Esophagus squamous epithelium (tissue), 5 donors: ENCODE results near the gene CAVIN1. TPM values are rescaled to one million over a fixed set of nuclear protein-coding genes. Genes with fewer than 3 reads are reported as not detected.

Source experiments
- DNase-seq: peaks from one replicate; lab custom pipeline; 2025; lab: John Stamatoyannopoulos, UW
- H3K27ac ChIP-seq, 4 donors: fragments of 200-600 bp; sonication (generic); one replicate each; pipeline ENCODE4 v1.5.1; 2016 to 2019; ENCODE audit warnings: mild to moderate bottlenecking in 1 of 4
- H3K27me3 ChIP-seq, 4 donors: fragments of 200-600 bp; sonication (generic); 1 replicate in 3 of 4; 2 replicates in 1 of 4; pipeline versions ENCODE4 v1.5.1 to v1.6.0; 2017 to 2021; ENCODE audit warnings: antibody characterized with exemption in 1 of 4
- H3K36me3 ChIP-seq, 3 donors: fragments of 200-600 bp; sonication (generic); one replicate each; pipeline ENCODE4 v1.5.1; 2016 to 2019
- H3K4me1 ChIP-seq, 3 donors: fragments of 200-600 bp; sonication (generic); one replicate each; pipeline ENCODE4 v1.5.1; 2017 to 2019
- H3K4me3 ChIP-seq, 4 donors: fragments of 200-600 bp; sonication (generic); 1 replicate in 3 of 4; 2 replicates in 1 of 4; pipeline ENCODE4 v1.5.1; 2016 to 2019; ENCODE audit warnings: mild to moderate bottlenecking in 2 of 4, moderate library complexity in 1 of 4
- H3K9me3 ChIP-seq, 3 donors: fragments of 200-600 bp; sonication (generic); one replicate each; pipeline ENCODE4 v1.5.1; 2016 to 2019
- POLR2A ChIP-seq, 4 donors: fragments of 450-650 bp; IDR thresholded peaks; one replicate each; pipeline ENCODE4 v1.6.1; 2017; ENCODE audit warnings: antibody characterized with exemption in 4 of 4, mild to moderate bottlenecking in 4 of 4, moderate library complexity in 3 of 4
- WGBS, 2 donors: methylation state at CpG; one replicate each; pipeline ENCODE4 v1.1.5; 2018; 5-methylcytosine and 5-hydroxymethylcytosine counted together
- intact Hi-C: fragments of 100-400 bp; cut with DNase I; formaldehyde crosslinking; loops from one replicate; pipeline ENCODE4 v1.15.0; 2022
- total RNA-seq, 4 donors: library from RNA; depleted of rRNA; stranded (reverse); fragments of >200 nt; gene quantifications; one replicate each; pipeline ENCODE4 v1.1.0, GENCODE V29; 2016
- TF ChIP-seq, protein P1 (sequence below), 6 experiments: fragments of 450-650 bp in 4 of 6; fragments of 200-600 bp in 2 of 6; sonication (generic) in 2 of 6; IDR thresholded peaks; one replicate each; pipeline ENCODE4 v1.5.1; 2016 to 2019; ENCODE audit warnings: antibody characterized with exemption in 6 of 6, mild to moderate bottlenecking in 4 of 6, moderate library complexity in 4 of 6
- donor health status: DM: yes; HTN: yes; CAD: no.

Gene CAVIN1
- total RNA-seq, 4 donors from 2014 or later: 67.8 to 210 (median 113) TPM

DNA sequence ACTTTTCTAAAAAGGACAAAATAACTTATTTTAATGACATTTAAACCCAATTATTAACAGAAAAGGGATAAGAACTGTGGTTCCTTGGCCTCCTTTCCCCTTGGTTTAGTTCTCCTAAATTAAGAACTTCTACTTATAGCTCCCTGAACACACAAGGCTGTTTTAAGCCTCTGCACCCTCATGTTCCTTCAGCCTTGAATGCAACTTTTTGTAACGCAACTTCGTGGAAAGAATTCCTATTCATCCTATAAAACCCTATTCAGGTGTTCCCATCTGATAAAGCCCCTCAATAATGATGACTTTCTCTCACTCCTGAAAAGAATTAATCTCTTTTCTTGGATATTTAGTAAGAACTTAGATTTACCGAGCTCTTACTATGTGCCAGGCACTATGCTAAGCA, 41.2 kb downstream of the CAVIN1 start:
- Histone ChIP-seq H3K27ac (peak overlapping the region in 2 of 4 donors; percentile 23 to 43), H3K4me3 (no peak overlapping the region), H3K27me3 (no peaks in the 10 kb centered on the region), H3K9me3 (no peaks in the 10 kb centered on the region), H3K36me3 (peaks cover 0 to 26% (median 0%) of the 10 kb centered on the region in 3 donors), H3K4me1 (peaks cover 24 to 100% (median 53%) of the 10 kb centered on the region in 3 donors)
- intact Hi-C loops: no loop called here
- 72 to 75% methylated on average over 3 of the region's 3 CpGs for WGBS, 2 donors
- TF ChIP-seq POLR2A (IDR thresholded peaks at IDR 0.05): no peak
- TF ChIP-seq, protein P1, sequence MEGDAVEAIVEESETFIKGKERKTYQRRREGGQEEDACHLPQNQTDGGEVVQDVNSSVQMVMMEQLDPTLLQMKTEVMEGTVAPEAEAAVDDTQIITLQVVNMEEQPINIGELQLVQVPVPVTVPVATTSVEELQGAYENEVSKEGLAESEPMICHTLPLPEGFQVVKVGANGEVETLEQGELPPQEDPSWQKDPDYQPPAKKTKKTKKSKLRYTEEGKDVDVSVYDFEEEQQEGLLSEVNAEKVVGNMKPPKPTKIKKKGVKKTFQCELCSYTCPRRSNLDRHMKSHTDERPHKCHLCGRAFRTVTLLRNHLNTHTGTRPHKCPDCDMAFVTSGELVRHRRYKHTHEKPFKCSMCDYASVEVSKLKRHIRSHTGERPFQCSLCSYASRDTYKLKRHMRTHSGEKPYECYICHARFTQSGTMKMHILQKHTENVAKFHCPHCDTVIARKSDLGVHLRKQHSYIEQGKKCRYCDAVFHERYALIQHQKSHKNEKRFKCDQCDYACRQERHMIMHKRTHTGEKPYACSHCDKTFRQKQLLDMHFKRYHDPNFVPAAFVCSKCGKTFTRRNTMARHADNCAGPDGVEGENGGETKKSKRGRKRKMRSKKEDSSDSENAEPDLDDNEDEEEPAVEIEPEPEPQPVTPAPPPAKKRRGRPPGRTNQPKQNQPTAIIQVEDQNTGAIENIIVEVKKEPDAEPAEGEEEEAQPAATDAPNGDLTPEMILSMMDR (IDR thresholded peaks at IDR 0.05): no peak
- DNase-seq: no peak

DNA sequence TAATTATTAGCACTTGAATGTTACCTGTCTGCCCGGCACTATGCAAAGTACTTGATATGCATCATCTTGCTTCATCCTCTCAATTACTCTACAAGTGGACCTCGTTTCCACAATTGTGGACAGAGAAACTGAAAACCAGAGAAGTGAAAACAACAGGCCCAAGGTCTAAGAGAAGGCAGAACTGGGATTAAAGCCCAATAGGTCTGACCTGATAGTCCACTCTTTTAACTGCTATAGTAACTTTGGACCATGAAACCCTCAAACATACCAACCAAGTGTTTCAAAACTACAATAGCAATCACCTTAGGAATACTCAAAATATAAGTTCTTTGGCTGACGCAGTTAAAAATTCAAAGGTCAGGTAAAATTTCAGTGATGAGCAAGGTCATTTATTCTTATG, 42.1 kb downstream of the CAVIN1 start:
- no peak overlapping the region for H3K4me3 ChIP-seq
- 64 to 67% methylated on average over 3 of the region's 3 CpGs for WGBS, 2 donors
- H3K4me1 ChIP-seq: peaks cover 16 to 94% (median 47%) of the 10 kb centered on the region in 3 donors
- no peak for DNase-seq
- peaks cover 0 to 26% (median 0%) of the 10 kb centered on the region in 3 donors for H3K36me3 ChIP-seq
- no peaks in the 10 kb centered on the region for H3K27me3 ChIP-seq
- peak overlapping the region in 2 of 4 donors; percentile 43 to 81 for H3K27ac ChIP-seq
- intact Hi-C loops: no loop called here
- TF ChIP-seq, protein P1 (IDR thresholded peaks at IDR 0.05): no peak
- no peak for TF ChIP-seq POLR2A (IDR thresholded peaks at IDR 0.05)
- H3K9me3 ChIP-seq: no peaks in the 10 kb centered on the region

DNA sequence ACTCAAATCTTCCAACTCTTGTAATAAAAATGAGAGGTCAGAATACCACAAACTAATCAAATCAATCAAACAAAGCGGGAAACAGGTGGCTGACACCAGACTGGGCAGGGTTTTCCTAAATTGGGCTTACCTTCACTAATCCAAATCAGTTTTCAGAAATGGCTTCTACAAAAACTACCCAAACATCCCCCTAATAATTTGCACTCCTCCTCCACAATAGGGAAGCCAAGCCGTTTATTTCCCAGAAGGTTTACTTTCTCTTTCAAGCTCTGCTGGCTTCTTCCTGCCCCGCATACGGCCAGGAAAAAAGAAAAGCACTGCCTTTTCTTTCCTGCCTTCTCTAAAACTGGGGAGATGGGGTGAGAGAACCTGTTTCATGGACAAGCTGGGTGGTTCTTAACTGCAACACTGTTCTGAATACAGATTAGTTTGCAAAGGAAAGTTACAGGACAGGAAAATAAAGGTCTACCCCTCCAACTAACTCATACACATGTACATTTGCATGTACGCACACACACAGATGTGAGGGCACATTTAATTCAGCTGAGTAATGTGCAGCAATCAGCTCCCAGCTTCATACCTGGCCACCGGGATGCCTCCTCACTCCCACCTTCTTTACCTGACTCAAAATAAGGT, 44.0 kb downstream of the CAVIN1 start:
- Histone ChIP-seq H3K4me1 (peaks cover 15 to 91% (median 48%) of the 10 kb centered on the region in 3 donors), H3K27me3 (no peaks in the 10 kb centered on the region), H3K9me3 (no peaks in the 10 kb centered on the region), H3K27ac (peak overlapping the region; percentile 63 to 87 (median 82)), H3K4me3 (peak overlapping the region in 3 of 4 donors; percentile 29 to 56 (median 29)), H3K36me3 (peaks cover 0 to 23% (median 0%) of the 10 kb centered on the region in 3 donors)
- intact Hi-C loops: no loop called here
- WGBS, 2 donors: 0 to 7% methylated on average over 6 of the region's 6 CpGs
- no peak for TF ChIP-seq POLR2A (IDR thresholded peaks at IDR 0.05)
- TF ChIP-seq, protein P1 (IDR thresholded peaks at IDR 0.05): no peak
- no peak for DNase-seq

DNA sequence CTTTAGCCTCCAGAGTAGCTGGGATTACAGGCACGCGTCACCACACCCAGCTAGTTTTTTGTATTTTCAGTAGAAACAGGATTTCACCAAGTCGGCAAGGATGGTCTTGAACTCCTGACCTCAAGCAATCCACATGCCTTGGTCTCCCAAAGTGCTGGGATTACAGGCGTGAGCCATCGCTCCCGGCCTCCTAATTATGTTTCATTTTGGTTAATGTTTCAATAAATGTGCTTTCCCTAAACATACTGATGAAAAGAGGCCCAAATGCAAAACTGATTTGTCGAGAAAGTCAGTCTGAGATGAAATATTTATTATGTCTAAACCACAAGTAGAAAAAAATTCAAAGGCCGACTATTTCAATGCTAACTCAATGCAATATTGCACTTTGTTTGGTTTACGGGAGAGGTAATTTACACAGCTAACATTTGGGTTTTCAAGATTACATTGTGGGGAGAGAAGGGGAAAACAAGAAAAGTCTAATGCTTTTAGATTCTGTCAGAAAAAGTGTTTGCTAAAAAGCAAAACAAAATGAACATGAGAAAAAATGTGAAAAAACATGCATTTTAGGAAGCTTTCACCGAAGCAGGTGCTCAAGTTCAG, 44.6 kb downstream of the CAVIN1 start:
- Histone ChIP-seq H3K4me1 (peaks cover 17 to 88% (median 48%) of the 10 kb centered on the region in 3 donors), H3K27me3 (no peaks in the 10 kb centered on the region), H3K27ac (peak overlapping the region; percentile 63 to 87 (median 82)), H3K36me3 (peaks cover 0 to 19% (median 0%) of the 10 kb centered on the region in 3 donors), H3K9me3 (no peaks in the 10 kb centered on the region), H3K4me3 (peak overlapping the region in 3 of 4 donors; percentile 29 to 56 (median 29))
- 31 to 39% methylated on average over 7 to 10 of the region's 10 CpGs for WGBS, 2 donors
- intact Hi-C loops: no loop called here
- no peak for TF ChIP-seq POLR2A (IDR thresholded peaks at IDR 0.05)
- no peak for DNase-seq

DNA sequence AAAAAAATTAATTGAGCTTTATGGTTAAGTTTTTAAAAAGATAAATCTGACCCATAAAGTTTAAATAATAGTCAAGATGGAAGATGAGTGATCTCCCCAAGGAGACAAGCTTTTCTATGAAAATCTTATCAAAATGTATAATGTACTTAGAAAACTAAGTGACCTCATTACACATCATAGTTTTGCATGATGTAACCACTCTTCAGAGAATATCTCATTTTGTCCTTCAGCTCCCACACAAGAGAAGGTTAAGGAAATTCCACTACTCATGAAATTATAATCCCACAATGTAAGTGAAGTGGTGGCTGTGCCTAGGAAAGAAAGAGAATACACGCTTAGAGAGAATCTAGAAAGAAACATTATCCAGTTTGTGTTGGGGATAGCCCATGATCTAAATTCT, 49.2 kb downstream of the CAVIN1 start:
- Histone ChIP-seq H3K4me3 (no peak overlapping the region), H3K9me3 (no peaks in the 10 kb centered on the region), H3K27ac (peak overlapping the region in 2 of 4 donors; percentile 12 to 13), H3K36me3 (peaks cover 0 to 35% (median 0%) of the 10 kb centered on the region in 3 donors), H3K27me3 (no peaks in the 10 kb centered on the region), H3K4me1 (peaks cover 8 to 49% (median 35%) of the 10 kb centered on the region in 3 donors)
- no peak for TF ChIP-seq POLR2A (IDR thresholded peaks at IDR 0.05)
- TF ChIP-seq, protein P1 (IDR thresholded peaks at IDR 0.05): no peak
- DNase-seq: no peak
- intact Hi-C loops: no loop called here
- WGBS, 2 donors: 77 to 83% methylated on average over 1 of the region's 1 CpG
